ENCODE data around the gene LRRC32. TPM values are rescaled to one million over a fixed set of nuclear protein-coding genes. Genes with fewer than 3 reads are reported as not detected.

LRRC32 gene
- total RNA-seq, 1 donor from 2014 or later, result 24.4 TPM

DNA sequence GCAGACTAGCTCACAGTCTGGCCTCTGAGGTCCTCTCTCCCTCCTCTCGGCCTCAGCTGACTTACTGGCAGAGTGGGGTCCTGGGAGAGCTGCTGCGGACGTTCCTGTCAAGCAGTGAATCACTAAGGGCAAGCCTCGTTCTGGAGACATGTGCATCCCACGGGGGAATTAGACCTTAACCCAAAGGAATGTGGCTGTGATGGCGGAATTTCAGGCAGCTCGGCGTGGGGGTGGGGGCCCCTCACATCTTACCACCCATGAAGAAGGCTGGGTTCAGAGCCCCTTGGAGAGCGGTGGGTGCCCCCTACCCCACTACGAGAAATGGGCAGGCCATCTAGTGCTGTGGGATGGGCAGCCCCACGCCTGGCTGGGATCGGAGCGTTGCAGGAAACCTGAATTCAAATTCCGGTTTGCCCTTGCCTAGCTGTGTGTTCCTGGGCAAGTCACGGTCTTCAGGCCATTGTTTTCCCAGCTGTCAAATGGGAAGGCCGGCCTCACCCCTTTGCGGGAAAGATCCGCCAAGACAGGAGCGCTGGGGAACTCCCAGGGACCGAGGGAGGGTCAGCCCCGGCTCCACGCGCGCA lies 554 bp downstream of the LRRC32 start:
- peak overlapping the region; percentile 69 for H2AFZ ChIP-seq (ENCODE audit: low read depth, low read length)
- peak overlapping the region; percentile 52 for H3K4me3 ChIP-seq (ENCODE audit: insufficient read depth, low read depth, low read length)
- peak overlapping the region; percentile 74 for H3K9ac ChIP-seq (ENCODE audit: low read length)
- H3K79me2 ChIP-seq (ENCODE audit: insufficient read depth, low read length), result peaks cover 5% of the 10 kb centered on the region
- TF ChIP-seq EZH2 (IDR thresholded peaks at IDR 0.05; ENCODE audit: insufficient read depth, low read length), result no peak
- TF ChIP-seq, protein P1, sequence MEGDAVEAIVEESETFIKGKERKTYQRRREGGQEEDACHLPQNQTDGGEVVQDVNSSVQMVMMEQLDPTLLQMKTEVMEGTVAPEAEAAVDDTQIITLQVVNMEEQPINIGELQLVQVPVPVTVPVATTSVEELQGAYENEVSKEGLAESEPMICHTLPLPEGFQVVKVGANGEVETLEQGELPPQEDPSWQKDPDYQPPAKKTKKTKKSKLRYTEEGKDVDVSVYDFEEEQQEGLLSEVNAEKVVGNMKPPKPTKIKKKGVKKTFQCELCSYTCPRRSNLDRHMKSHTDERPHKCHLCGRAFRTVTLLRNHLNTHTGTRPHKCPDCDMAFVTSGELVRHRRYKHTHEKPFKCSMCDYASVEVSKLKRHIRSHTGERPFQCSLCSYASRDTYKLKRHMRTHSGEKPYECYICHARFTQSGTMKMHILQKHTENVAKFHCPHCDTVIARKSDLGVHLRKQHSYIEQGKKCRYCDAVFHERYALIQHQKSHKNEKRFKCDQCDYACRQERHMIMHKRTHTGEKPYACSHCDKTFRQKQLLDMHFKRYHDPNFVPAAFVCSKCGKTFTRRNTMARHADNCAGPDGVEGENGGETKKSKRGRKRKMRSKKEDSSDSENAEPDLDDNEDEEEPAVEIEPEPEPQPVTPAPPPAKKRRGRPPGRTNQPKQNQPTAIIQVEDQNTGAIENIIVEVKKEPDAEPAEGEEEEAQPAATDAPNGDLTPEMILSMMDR (IDR thresholded peaks at IDR 0.05; ENCODE audit: insufficient read depth, low read depth, low read length), result no peak
- DNase-seq (ENCODE audit: low read depth), result peak; percentile 84
- peak overlapping the region; percentile 87 for H3K27ac Mint-ChIP-seq (ENCODE audit: unreplicated experiment)
- H4K20me1 ChIP-seq (ENCODE audit: insufficient read depth, low read length), result no peaks in the 10 kb centered on the region
- peak overlapping the region; percentile 85 for H3K4me3 Mint-ChIP-seq (ENCODE audit: unreplicated experiment)
- FAIRE-seq, result no peak
- H3K27me3 Mint-ChIP-seq (ENCODE audit: low read depth, unreplicated experiment), result peaks cover 30% of the 10 kb centered on the region
- no peaks in the 10 kb centered on the region for H3K9me3 Mint-ChIP-seq (ENCODE audit: unreplicated experiment)
- H3K36me3 Mint-ChIP-seq (ENCODE audit: low read depth, unreplicated experiment), result peaks cover 2% of the 10 kb centered on the region
- no peaks in the 10 kb centered on the region for H3K36me3 ChIP-seq (ENCODE audit: insufficient read depth, low read length)
- peak overlapping the region; percentile 45 for H3K27ac ChIP-seq (ENCODE audit: low read depth, low read length)
- H3K9me3 ChIP-seq (ENCODE audit: insufficient read depth, low read depth, low read length), result no peaks in the 10 kb centered on the region
- H3K27me3 ChIP-seq (ENCODE audit: insufficient read depth, low read length), result no peaks in the 10 kb centered on the region
- H3K4me2 ChIP-seq (ENCODE audit: low read length), result peak overlapping the region; percentile 87
- peaks cover 19% of the 10 kb centered on the region for H3K4me1 ChIP-seq (ENCODE audit: insufficient read depth, low read length)
- peaks cover 16% of the 10 kb centered on the region for H3K4me1 Mint-ChIP-seq (ENCODE audit: low read depth, unreplicated experiment)

DNA sequence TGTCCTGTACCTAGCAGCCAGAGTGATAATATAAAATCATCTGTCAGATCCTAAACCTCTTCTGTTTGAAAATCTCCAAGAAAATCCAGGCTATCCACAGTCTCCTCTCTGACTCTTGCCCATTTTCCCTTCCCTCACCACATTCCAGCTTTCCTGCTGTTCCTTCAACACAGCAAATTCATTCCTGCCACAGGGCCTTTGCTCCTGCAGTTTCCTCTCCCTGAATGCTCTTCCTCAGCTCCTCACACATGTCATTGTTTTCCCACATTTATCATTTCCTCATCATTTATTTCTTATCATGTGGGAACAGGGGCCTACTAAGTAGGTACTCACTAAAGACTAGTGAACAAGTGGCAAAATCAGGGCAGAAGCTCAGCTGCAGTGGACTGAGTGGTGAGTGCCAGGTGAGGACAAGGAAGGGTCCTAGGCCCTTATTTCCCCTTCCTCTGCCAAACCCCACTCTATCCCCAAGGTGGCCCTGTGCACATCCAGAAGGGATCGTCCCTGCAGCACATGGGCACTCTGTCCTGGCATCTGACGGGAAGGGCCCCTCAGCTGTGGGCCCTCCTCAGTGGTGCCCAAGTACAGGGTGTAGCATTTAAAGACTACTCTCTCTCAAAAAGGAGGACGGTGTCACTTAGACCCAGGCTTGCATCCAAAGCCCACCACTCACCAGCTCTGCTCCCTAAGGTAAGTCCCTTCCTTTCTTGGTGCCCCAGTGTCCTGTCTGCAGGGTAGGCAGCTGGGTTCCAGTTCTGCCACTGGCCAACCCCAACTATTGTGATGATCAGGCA lies 2.0 kb downstream of the LRRC32 start:
- no peak overlapping the region for H3K27ac Mint-ChIP-seq (ENCODE audit: unreplicated experiment)
- FAIRE-seq, result no peak
- Histone ChIP-seq H3K79me2 (ENCODE audit: insufficient read depth, low read length) (peaks cover 5% of the 10 kb centered on the region), H4K20me1 (ENCODE audit: insufficient read depth, low read length) (no peaks in the 10 kb centered on the region), H3K36me3 (ENCODE audit: insufficient read depth, low read length) (no peaks in the 10 kb centered on the region), H3K4me1 (ENCODE audit: insufficient read depth, low read length) (peaks cover 19% of the 10 kb centered on the region), H3K9ac (ENCODE audit: low read length) (no peak overlapping the region), H2AFZ (ENCODE audit: low read depth, low read length) (no peak overlapping the region), H3K4me3 (ENCODE audit: insufficient read depth, low read depth, low read length) (no peak overlapping the region), H3K27me3 (ENCODE audit: insufficient read depth, low read length) (no peaks in the 10 kb centered on the region), H3K27ac (ENCODE audit: low read depth, low read length) (no peak overlapping the region), H3K4me2 (ENCODE audit: low read length) (peak overlapping the region; percentile 87), H3K9me3 (ENCODE audit: insufficient read depth, low read depth, low read length) (no peaks in the 10 kb centered on the region)
- peaks cover 2% of the 10 kb centered on the region for H3K9me3 Mint-ChIP-seq (ENCODE audit: unreplicated experiment)
- H3K36me3 Mint-ChIP-seq (ENCODE audit: low read depth, unreplicated experiment), result peaks cover 8% of the 10 kb centered on the region
- TF ChIP-seq, protein P1 (IDR thresholded peaks at IDR 0.05; ENCODE audit: insufficient read depth, low read depth, low read length), result no peak
- TF ChIP-seq EZH2 (IDR thresholded peaks at IDR 0.05; ENCODE audit: insufficient read depth, low read length), result no peak
- peaks cover 38% of the 10 kb centered on the region for H3K27me3 Mint-ChIP-seq (ENCODE audit: low read depth, unreplicated experiment)
- DNase-seq (ENCODE audit: low read depth), result no peak
- H3K4me1 Mint-ChIP-seq (ENCODE audit: low read depth, unreplicated experiment), result peaks cover 16% of the 10 kb centered on the region
- H3K4me3 Mint-ChIP-seq (ENCODE audit: unreplicated experiment), result peak overlapping the region; percentile 85

Data from astrocyte (in vitro differentiated cells and primary cell).